MM.1S (cell line): ENCODE measurements around the gene TMED5.

ENCODE experiments used
- CTCF ChIP-seq: fragments of 300-600 bp; sonication (generic); IDR thresholded peaks from 2 replicates; pipeline ENCODE4 v1.5.1; 2016; ENCODE audit warnings: antibody characterized with exemption, low read length, mixed read lengths
- EZH2 ChIP-seq: fragments of 300-600 bp; sonication (generic); optimal IDR thresholded peaks from 2 replicates; pipeline ENCODE3; 2017; ENCODE audit warnings: low read depth, mild to moderate bottlenecking, antibody characterized with exemption, low read length, mixed read lengths

GRCh38 chr1:93194231-93194990, 14.2 kb upstream of the TMED5 start:
- TF ChIP-seq CTCF: no peak
- TF ChIP-seq EZH2: no peak
